WTC11 (cell line): ENCODE measurements around the gene CAPN15. TPM values are rescaled to one million over a fixed set of nuclear protein-coding genes. Genes with fewer than 3 reads are reported as not detected.

ENCODE experiments used
- ATAC-seq: fragments of 200-7000 bp; cut with Tn5 transposase; 2 replicates; pipeline ENCODE4 v1.10.0; 2021; ENCODE audit warnings: mild to moderate bottlenecking, moderate library complexity
- CTCF ChIA-PET: fragments of 300-600 bp; sonication (Branson Sonifier 250); formaldehyde crosslinking; loops from one replicate; lab custom pipeline; 2021; ENCODE audit warnings: antibody characterized with exemption; lab: Charles Lee
- POLR2A ChIA-PET: fragments of 350-600 bp; sonication (Branson Sonifier 250); formaldehyde crosslinking; loops from one replicate; lab custom pipeline; 2021; ENCODE audit warnings: antibody characterized with exemption; lab: Charles Lee
- DNase-seq: peaks from one replicate; pipeline ENCODE4 v3.0.0; 2021; ENCODE audit warnings: low spot score
- H3K27ac Mint-ChIP-seq: 2 replicates; pipeline ENCODE4 v1.8.0; 2021; ENCODE audit warnings: mixed read lengths
- H3K27me3 Mint-ChIP-seq: 2 replicates; pipeline ENCODE4 v1.8.0; 2021; ENCODE audit warnings: low read depth, mild to moderate bottlenecking, moderate library complexity, mixed read lengths
- H3K36me3 Mint-ChIP-seq: 2 replicates; pipeline ENCODE4 v1.8.0; 2021; ENCODE audit warnings: mixed read lengths
- H3K4me1 Mint-ChIP-seq: 2 replicates; pipeline ENCODE4 v1.8.0; 2022; ENCODE audit warnings: mixed read lengths
- H3K4me3 Mint-ChIP-seq: 2 replicates; pipeline ENCODE4 v1.8.0; 2021; ENCODE audit warnings: mild to moderate bottlenecking, moderate library complexity, mixed read lengths
- H3K9me3 Mint-ChIP-seq: 2 replicates; pipeline ENCODE4 v1.8.0; 2021; ENCODE audit warnings: mixed read lengths
- CBFB ChIP-seq: sonication (generic); formaldehyde crosslinking; IDR thresholded peaks from 2 replicates; pipeline ENCODE4 v1.8.1; 2022; ENCODE audit warnings: mild to moderate bottlenecking, low read depth, missing genetic modification reagents
- E2F5 ChIP-seq: sonication (generic); formaldehyde crosslinking; IDR thresholded peaks from 2 replicates; pipeline ENCODE4 v1.8.1; 2022; ENCODE audit warnings: mild to moderate bottlenecking, moderate library complexity, missing genetic modification reagents
- EMX1 ChIP-seq: fragments of 250-450 bp; sonication (Bioruptor Pico); IDR thresholded peaks from 2 replicates; pipeline ENCODE4 v1.8.0; 2021; ENCODE audit warnings: mild to moderate bottlenecking
- ERG ChIP-seq: fragments of 250-450 bp; sonication (Bioruptor Pico); IDR thresholded peaks from 2 replicates; pipeline ENCODE4 v1.8.0; 2021; ENCODE audit warnings: mild to moderate bottlenecking
- FOXP4 ChIP-seq: sonication (generic); formaldehyde crosslinking; IDR thresholded peaks from 2 replicates; pipeline ENCODE4 v1.8.0; 2022; ENCODE audit warnings: mild to moderate bottlenecking, missing genetic modification reagents
- GTF2I ChIP-seq: fragments of 250-450 bp; sonication (Bioruptor Pico); conservative IDR thresholded peaks from 2 replicates; pipeline ENCODE4 v1.4.0; 2021; ENCODE audit warnings: mild to moderate bottlenecking
- HMGXB4 ChIP-seq: sonication (generic); formaldehyde crosslinking; IDR thresholded peaks from 2 replicates; pipeline ENCODE4 v1.8.1; 2023; ENCODE audit warnings: mild to moderate bottlenecking, moderate library complexity, missing genetic modification reagents
- IRF2 ChIP-seq: sonication (generic); formaldehyde crosslinking; IDR thresholded peaks from 2 replicates; pipeline ENCODE4 v1.8.0; 2022; ENCODE audit warnings: low read depth, missing genetic modification reagents, borderline replicate concordance
- KAT7 ChIP-seq: sonication (generic); formaldehyde crosslinking; IDR thresholded peaks from 2 replicates; pipeline ENCODE4 v1.8.1; 2023; ENCODE audit warnings: missing genetic modification reagents, mild to moderate bottlenecking, borderline replicate concordance
- MAX ChIP-seq: sonication (generic); formaldehyde crosslinking; IDR thresholded peaks from 2 replicates; pipeline ENCODE4 v1.8.0; 2022; ENCODE audit warnings: mild to moderate bottlenecking, missing genetic modification reagents
- PREB ChIP-seq: sonication (generic); formaldehyde crosslinking; IDR thresholded peaks from 2 replicates; pipeline ENCODE4 v1.8.1; 2022; ENCODE audit warnings: mild to moderate bottlenecking, missing genetic modification reagents, moderate library complexity, borderline replicate concordance
- PRRX2 ChIP-seq: fragments of 250-450 bp; sonication (Bioruptor Pico); IDR thresholded peaks from 2 replicates; pipeline ENCODE4 v1.8.0; 2021; ENCODE audit warnings: mild to moderate bottlenecking
- SP1 ChIP-seq: sonication (generic); formaldehyde crosslinking; conservative IDR thresholded peaks from 2 replicates; pipeline ENCODE4 v1.8.1; 2022; ENCODE audit warnings: missing genetic modification reagents
- USF2 ChIP-seq: sonication (generic); formaldehyde crosslinking; IDR thresholded peaks from 2 replicates; pipeline ENCODE4 v1.8.1; 2023; ENCODE audit warnings: mild to moderate bottlenecking, missing genetic modification reagents, moderate library complexity
- ZBTB21 ChIP-seq: sonication (generic); formaldehyde crosslinking; IDR thresholded peaks from 2 replicates; pipeline ENCODE4 v1.8.1; 2023; ENCODE audit warnings: mild to moderate bottlenecking, missing genetic modification reagents, borderline replicate concordance
- ZNF219 ChIP-seq: sonication (generic); formaldehyde crosslinking; IDR thresholded peaks from 2 replicates; pipeline ENCODE4 v1.8.0; 2023; ENCODE audit warnings: missing genetic modification reagents, mild to moderate bottlenecking, borderline replicate concordance
- ZNF232 ChIP-seq: sonication (generic); formaldehyde crosslinking; IDR thresholded peaks from 2 replicates; pipeline ENCODE4 v1.8.0; 2022; ENCODE audit warnings: mild to moderate bottlenecking, missing genetic modification reagents
- ZNF396 ChIP-seq: fragments of 250-450 bp; sonication (Bioruptor Pico); IDR thresholded peaks from 2 replicates; pipeline ENCODE4 v1.8.0; 2021; ENCODE audit warnings: mild to moderate bottlenecking, moderate library complexity, borderline replicate concordance
- ZSCAN18 ChIP-seq: fragments of 250-450 bp; sonication (Bioruptor Pico); IDR thresholded peaks from 2 replicates; pipeline ENCODE4 v2.1.2; 2022; ENCODE audit warnings: mild to moderate bottlenecking, moderate library complexity
- total RNA-seq: library from RNA; stranded (reverse); gene quantifications from 3 replicates; pipeline ENCODE4 v1.2.3, GENCODE V29; 2021

CAPN15 gene
- total RNA-seq, 1 experiment from 2014 or later, result 110 TPM

- ATAC-seq (no peak), DNase-seq (no peak)
- ChIA-PET CTCF (interaction anchor here (0.6 to 2.8 kb wide), 32 partner anchors 11 to 303 kb away, joined by 3 to 12 read pairs (median 4); partner anchors contain the start of genes CAPN15, DECR2, MCRIP2 and METTL26), POLR2A (no interaction called here)
- Mint-ChIP-seq H3K36me3 (no peaks in the 10 kb centered on the region), H3K27ac (no peak overlapping the region), H3K4me1 (peaks cover 6% of the 10 kb centered on the region; the same call in 1 of the 2 replicates), H3K27me3 (peaks cover 21% of the 10 kb centered on the region), H3K4me3 (no peak overlapping the region), H3K9me3 (no peaks in the 10 kb centered on the region)
- no peak for TF ChIP-seq PRRX2
- TF ChIP-seq USF2 (CRISPR knock-in tag), result no peak
- no peak for TF ChIP-seq IRF2
- no peak for TF ChIP-seq SP1 (CRISPR knock-in tag)
- TF ChIP-seq GTF2I (CRISPR knock-in tag), result no peak
- no peak for TF ChIP-seq ZNF232 (CRISPR knock-in tag)
- no peak for TF ChIP-seq EMX1 (CRISPR knock-in tag)
- no peak for TF ChIP-seq KAT7
- no peak for TF ChIP-seq ZBTB21
- no peak for TF ChIP-seq CBFB (CRISPR knock-in tag)
- TF ChIP-seq FOXP4, result no peak
- TF ChIP-seq HMGXB4 (CRISPR knock-in tag), result no peak
- TF ChIP-seq ERG (CRISPR knock-in tag), result no peak
- TF ChIP-seq PREB (CRISPR knock-in tag), result no peak
- TF ChIP-seq ZSCAN18 (CRISPR knock-in tag), result no peak
- no peak for TF ChIP-seq ZNF396 (CRISPR knock-in tag)
- TF ChIP-seq E2F5 (CRISPR knock-in tag), result no peak
- no peak for TF ChIP-seq ZNF219 (CRISPR knock-in tag)
- no peak for TF ChIP-seq MAX (CRISPR knock-in tag)
Measured at GRCh38 chr16:582218-582613, 54.7 kb downstream of the CAPN15 start.
